ENCODE results near the gene CNPY1. TPM values are rescaled to one million over a fixed set of nuclear protein-coding genes. Genes with fewer than 3 reads are reported as not detected.

Gene CNPY1
- polyA plus RNA-seq, 1 of the 3 experiments (the other 2 are of a cell fraction) = not detected

DNA sequence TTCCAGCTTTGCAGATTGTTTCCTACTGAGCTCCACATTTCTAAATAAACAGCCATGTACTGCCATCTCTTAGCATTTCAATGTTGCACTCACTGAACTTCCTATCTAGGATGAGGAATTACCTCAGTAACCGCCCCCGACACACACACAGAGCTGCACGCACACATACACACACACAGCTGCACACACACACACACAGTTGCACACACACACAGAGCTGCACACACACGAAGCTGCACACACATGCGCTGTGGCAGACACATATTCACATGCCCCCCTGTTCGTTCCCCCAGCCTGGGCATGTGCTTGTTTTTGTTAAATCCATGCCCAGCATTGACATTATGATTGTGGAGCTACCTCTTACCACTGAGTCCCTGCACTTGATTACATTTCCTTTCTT is 39.6 kb upstream of the CNPY1 start (continued):
- no peak for TF ChIP-seq SIN3A (IDR thresholded peaks at IDR 0.05; ENCODE audit: borderline replicate concordance, low read depth, low read length)
- TF ChIP-seq IRF3 (IDR thresholded peaks at IDR 0.05; ENCODE audit: low read depth, low read length) = no peak

DNA sequence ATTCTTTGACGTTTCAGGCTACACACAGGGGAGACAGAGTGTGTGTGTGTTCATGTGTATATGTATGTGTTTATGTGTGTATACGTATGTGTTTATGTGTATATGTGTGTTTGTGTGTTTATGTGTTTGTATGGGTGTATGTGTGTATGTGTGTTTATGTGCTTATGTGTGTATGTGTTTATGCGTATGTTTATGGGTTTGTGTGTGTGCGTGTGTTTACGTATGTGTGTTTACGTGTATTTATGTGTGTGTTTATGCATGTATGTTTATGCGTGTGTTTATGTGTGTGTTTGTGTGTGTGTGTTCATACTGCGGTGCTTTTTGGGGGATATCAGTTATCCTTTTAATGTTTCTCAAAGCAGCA is 39.2 kb upstream of the CNPY1 start:
- CTCF ChIA-PET = interaction anchor here (0.8 to 8.2 kb wide), 8 partner anchors 13 to 240 kb away, joined by 3 to 117 read pairs (median 4); no protein-coding TSS in a partner anchor

More for the DNA sequence above, 39.2 kb upstream of the CNPY1 start:
- Histone ChIP-seq H4K20me1 (ENCODE audit: insufficient read depth) (no peaks in the 10 kb centered on the region), H3K4me3 (ENCODE audit: low read depth in 2 of 2, low read length in 1 of 2) (no peak overlapping the region), H3K36me3 (replicated peaks in 1 of 2; ENCODE audit: control insufficient read depth in 1 of 2, insufficient read depth in 2 of 2, low read length in 1 of 2) (no peaks in the 10 kb centered on the region), H2AFZ (ENCODE audit: low read depth) (no peak overlapping the region), H3K4me1 (ENCODE audit: control insufficient read depth in 1 of 2, insufficient read depth in 2 of 2, low read depth in 1 of 2, low read length in 1 of 2) (peaks cover 0 to 24% of the 10 kb centered on the region in 2 experiments; a peak in 1 of 4 replicates), H3K27me3 (ENCODE audit: insufficient read depth) (peaks cover 77% of the 10 kb centered on the region), H3K9ac (no peak overlapping the region), H3K4me2 (0 out of 2 replicates have a peak overlapping the region, but pooled peaks have one; percentile 27), H3K9me2 (no peaks in the 10 kb centered on the region), H3K9me3 (no peaks in the 10 kb centered on the region), H3K27ac (ENCODE audit: low read depth in 2 of 2, low read length in 1 of 2) (no peak overlapping the region), H3F3A (replicated peaks; ENCODE audit: insufficient read depth) (no peaks in the 10 kb centered on the region), H3K79me2 (ENCODE audit: insufficient read depth) (no peaks in the 10 kb centered on the region)
- no peak for DNase-seq
- 74% methylated on average over 8 of the region's 8 CpGs for WGBS (ENCODE audit: low lambda C conversion rate)
- POLR2A ChIA-PET = interaction anchor here (0.6 to 1.0 kb wide), 3 partner anchors 11 to 59 kb away, joined by 3 read pairs; partner anchors contain the start of gene RBM33
- no peak for TF ChIP-seq MAX (IDR thresholded peaks at IDR 0.05; ENCODE audit: low read depth)
- TF ChIP-seq EZH2phosphoT487 (IDR thresholded peaks at IDR 0.05; ENCODE audit: borderline replicate concordance, low read depth) = no peak
- no peak for TF ChIP-seq NFIC (IDR thresholded peaks at IDR 0.05; ENCODE audit: borderline replicate concordance)
- TF ChIP-seq MEF2A (IDR thresholded peaks at IDR 0.05; ENCODE audit: borderline replicate concordance, low read depth) = no peak
- TF ChIP-seq JUND (IDR thresholded peaks at IDR 0.05) = no peak
- TF ChIP-seq TAF1 (IDR thresholded peaks at IDR 0.05; ENCODE audit: borderline replicate concordance, low read depth, low read length) = no peak
- TF ChIP-seq YY1 (IDR thresholded peaks at IDR 0.05; ENCODE audit: low read depth) = no peak
- TF ChIP-seq, protein P1, sequence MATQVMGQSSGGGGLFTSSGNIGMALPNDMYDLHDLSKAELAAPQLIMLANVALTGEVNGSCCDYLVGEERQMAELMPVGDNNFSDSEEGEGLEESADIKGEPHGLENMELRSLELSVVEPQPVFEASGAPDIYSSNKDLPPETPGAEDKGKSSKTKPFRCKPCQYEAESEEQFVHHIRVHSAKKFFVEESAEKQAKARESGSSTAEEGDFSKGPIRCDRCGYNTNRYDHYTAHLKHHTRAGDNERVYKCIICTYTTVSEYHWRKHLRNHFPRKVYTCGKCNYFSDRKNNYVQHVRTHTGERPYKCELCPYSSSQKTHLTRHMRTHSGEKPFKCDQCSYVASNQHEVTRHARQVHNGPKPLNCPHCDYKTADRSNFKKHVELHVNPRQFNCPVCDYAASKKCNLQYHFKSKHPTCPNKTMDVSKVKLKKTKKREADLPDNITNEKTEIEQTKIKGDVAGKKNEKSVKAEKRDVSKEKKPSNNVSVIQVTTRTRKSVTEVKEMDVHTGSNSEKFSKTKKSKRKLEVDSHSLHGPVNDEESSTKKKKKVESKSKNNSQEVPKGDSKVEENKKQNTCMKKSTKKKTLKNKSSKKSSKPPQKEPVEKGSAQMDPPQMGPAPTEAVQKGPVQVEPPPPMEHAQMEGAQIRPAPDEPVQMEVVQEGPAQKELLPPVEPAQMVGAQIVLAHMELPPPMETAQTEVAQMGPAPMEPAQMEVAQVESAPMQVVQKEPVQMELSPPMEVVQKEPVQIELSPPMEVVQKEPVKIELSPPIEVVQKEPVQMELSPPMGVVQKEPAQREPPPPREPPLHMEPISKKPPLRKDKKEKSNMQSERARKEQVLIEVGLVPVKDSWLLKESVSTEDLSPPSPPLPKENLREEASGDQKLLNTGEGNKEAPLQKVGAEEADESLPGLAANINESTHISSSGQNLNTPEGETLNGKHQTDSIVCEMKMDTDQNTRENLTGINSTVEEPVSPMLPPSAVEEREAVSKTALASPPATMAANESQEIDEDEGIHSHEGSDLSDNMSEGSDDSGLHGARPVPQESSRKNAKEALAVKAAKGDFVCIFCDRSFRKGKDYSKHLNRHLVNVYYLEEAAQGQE (IDR thresholded peaks at IDR 0.05; ENCODE audit: low read depth, low read length) = no peak
- no peak for TF ChIP-seq RFX5 (IDR thresholded peaks at IDR 0.05; ENCODE audit: low read length)
- no peak for TF ChIP-seq USF2 (IDR thresholded peaks at IDR 0.05; ENCODE audit: borderline replicate concordance, low read depth, low read length)

All from SK-N-SH (cell line).